ENCODE data around the gene FAM177B. TPM values are rescaled to one million over a fixed set of nuclear protein-coding genes. Genes with fewer than 3 reads are reported as not detected.

Gene FAM177B
- not detected for polyA plus RNA-seq (ENCODE audit: insufficient read length in 3 of 3)
- long read RNA-seq, donor 1, result 0 reads
- long read RNA-seq, donor 2, result 0 reads
- long read RNA-seq, donor 3, result 0 reads
- long read RNA-seq, donor 4, result 0 reads
- long read RNA-seq, donor 5, result 0 reads
- long read RNA-seq, donor 6, result 0 reads
- long read RNA-seq, donor 7, result 0 reads
- long read RNA-seq, donor 8, result 0 reads
- long read RNA-seq, donor 9, result 0 reads
- long read RNA-seq, donor 10, result 0 reads
- long read RNA-seq, donor 11, result 0 reads
- long read RNA-seq, donor 12, result 0 reads
- long read RNA-seq, donor 13, partial matches to known transcripts, result 5 of 5 reads
- long read RNA-seq, donor 13, other reads (novel, unspliced or antisense), result 0 of 5 reads
- long read RNA-seq, donor 14, result 0 reads
- long read RNA-seq, donor 15, result 0 reads
- long read RNA-seq, donor 16, result 0 reads

GRCh38 chr1:222736972-222737371 lies at the start of gene FAM177B:
FAM177B (plus strand) TSS chr1:222737202; CDS start chr1:222746546, 9,344 bp downstream.
- DNase-seq (ENCODE audit: extremely low read depth in 1 of 11, low read depth in 9 of 11, low spot score in 4 of 11), result no peak

GRCh38 chr1:222691016-222691415 lies 46.0 kb upstream of the FAM177B start:
- no peak for DNase-seq (ENCODE audit: extremely low read depth in 1 of 11, low read depth in 9 of 11, low spot score in 4 of 11)

DNA sequence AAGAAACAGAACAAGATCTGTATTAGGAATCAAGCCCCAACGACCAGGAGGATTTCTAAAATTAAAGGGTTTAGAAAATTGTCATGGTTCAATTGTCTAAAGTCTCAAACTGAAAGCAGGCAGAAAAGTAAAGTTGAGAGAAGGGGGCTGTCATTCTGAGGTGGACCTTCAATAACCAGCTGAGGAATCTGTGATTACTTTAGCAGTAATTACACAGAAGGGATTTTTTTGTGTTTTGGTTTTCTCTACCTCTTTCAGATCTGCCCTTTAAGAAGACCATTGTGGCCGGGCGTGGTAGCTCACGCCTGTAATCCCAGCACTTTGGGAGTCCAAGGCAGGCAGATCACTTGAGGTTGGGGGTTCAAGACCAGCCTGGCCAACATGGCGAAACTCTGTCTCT lies 42.1 kb upstream of the FAM177B start:
- no peak for DNase-seq (ENCODE audit: extremely low read depth in 1 of 11, low read depth in 9 of 11, low spot score in 4 of 11)

DNA sequence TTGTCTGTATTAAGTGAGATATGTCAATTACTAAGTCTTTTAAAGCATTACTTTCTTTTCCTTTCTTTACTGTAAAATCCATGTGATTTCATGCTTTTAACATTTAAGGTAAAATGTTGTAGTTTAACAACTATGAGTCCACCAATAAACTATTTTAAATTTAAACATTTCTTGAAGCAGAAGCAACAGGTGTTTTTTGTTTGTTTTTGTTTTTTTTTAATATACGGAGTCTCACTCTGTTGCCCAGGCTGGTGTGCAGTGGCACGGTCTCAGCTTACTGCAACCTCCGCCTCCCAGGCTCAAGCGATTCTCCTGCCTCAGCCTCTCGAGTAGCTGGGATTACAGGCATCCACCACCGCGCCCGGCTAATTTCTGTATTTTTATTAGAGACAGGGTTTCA lies 40.3 kb upstream of the FAM177B start:
- DNase-seq (ENCODE audit: extremely low read depth in 1 of 11, low read depth in 9 of 11, low spot score in 4 of 11), result no peak

- no peak for DNase-seq (ENCODE audit: extremely low read depth in 1 of 11, low read depth in 9 of 11, low spot score in 4 of 11)
Observed at GRCh38 chr1:222697203-222697602, 39.8 kb upstream of the FAM177B start.

- DNase-seq (ENCODE audit: extremely low read depth in 1 of 11, low read depth in 9 of 11, low spot score in 4 of 11), result no peak
Observed at GRCh38 chr1:222697826-222698225, 39.2 kb upstream of the FAM177B start.

- no peak for DNase-seq (ENCODE audit: extremely low read depth in 1 of 11, low read depth in 9 of 11, low spot score in 4 of 11)
Observed at GRCh38 chr1:222702210-222702609, 34.8 kb upstream of the FAM177B start.

- no peak for DNase-seq (ENCODE audit: extremely low read depth in 1 of 11, low read depth in 9 of 11, low spot score in 4 of 11)
Observed at GRCh38 chr1:222704260-222704659, 32.7 kb upstream of the FAM177B start.

DNA sequence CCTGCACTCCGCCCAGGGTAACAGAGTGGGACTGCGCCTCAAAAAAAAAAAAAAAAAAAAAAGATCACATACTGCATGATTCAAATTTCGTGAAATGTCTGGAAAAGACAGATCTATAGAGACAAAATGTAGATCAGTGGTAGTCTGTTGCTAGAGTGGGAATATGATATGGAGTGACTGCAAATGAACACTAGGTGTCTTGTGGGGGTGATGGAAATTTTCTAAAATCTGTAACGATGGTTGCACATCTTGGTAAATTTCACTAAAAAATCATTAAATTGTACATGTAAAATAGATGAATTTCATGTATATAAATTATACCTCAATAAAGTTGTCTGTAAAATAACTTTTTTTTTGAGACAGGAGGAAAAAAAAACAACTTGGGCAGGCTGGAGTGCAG lies 30.2 kb upstream of the FAM177B start:
- no peak for DNase-seq (ENCODE audit: extremely low read depth in 1 of 11, low read depth in 9 of 11, low spot score in 4 of 11)

GRCh38 chr1:222709700-222710153 lies 27.3 kb upstream of the FAM177B start:
- no peak for DNase-seq (ENCODE audit: extremely low read depth in 1 of 11, low read depth in 9 of 11, low spot score in 4 of 11)

DNA sequence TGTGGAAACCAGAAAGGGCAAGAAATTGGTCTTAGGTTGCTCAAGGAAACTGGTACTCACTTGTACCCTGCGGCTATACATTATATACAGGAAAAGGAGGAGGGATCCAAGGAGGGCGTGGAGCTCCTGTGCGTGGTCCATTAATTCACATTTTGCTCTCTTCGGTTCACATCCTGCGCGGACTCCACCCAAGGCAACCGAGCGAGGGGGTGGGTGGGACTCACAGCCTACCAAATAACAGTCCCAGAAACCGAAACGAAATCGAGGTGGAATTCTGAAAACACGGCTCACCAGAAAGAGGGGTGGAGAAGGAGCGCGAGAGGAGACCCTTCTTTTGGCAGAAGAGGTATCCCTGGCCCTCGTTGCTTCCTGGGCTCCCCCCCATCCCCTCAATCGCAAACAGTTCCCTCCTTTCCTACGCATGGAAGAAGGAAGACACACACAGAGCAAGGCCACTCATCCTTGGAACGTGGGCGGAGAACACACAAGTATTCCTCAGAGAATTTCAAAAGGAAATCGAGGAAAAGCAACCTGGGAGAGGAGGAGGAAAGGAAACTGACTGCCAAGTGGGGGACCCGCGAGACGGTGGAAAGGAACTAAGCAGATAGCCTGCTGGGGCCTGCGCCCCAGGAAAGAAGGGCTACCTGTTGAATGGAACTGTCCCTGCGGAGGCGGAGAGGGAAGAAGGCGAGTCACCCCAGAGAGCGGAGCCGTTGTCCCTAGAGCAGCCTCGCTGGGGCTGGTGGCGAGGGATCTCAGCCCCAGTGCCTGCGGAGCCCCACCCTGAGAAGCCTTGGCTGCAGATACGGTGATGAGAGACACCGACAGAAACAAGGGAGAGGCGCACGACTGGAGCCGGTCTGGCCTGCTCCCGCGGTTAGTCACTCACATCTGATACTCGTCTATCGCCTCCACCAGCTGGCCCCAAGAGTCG lies 25.4 kb upstream of the FAM177B start:
- peak in 9 of 11 donors; percentile 35 to 54 (median 47) for DNase-seq (ENCODE audit: extremely low read depth in 1 of 11, low read depth in 9 of 11, low spot score in 4 of 11)

DNA sequence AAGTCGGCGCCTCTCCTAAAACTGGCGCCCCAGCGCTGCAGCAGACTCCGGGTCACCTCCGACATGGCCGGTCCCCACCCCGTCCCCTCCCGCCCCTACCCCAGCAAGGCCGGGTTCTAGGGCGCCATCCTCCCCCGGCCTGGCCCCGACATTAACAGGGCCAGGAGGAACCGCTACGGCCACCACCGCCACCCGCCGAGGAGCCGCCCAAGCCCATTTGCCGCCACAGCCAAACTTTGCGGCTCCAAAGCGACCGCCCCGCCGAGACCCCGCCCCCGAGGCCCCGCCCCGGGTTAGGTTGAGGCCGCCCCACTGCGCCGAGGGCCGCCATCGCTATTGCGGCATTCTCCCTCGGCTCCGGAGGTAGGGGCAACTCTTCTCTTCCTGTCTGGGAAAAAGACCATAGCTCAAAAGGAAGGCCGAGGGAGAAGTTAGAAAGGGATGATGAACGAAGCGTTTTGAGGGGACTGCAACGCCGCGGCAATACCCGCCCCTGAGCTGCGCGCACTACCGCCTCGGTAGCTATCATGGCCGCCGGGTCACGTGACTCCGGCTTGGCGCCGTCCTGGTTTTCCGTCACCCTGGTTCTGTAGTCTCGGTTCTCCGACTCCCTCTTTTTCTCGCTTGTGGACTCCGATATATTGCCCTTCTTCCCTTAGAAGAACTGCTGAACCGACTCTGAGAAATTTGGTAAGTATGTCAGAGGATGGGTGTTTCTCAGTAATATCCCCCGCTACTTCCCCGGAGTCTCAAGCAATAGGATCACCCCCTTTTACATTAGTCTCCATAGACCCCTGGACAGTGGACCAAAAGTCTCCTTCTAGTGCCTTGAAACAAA lies 24.5 kb upstream of the FAM177B start, which contains the start of the genes AIDA and BROX:
AIDA (minus strand) TSS at position 239 of the 838 bp plus-strand sequence; CDS start at position 65, 174 bp downstream.
BROX (plus strand) TSS at position 312 of the 838 bp plus-strand sequence. CDS start 3,136 bp downstream, outside the sequence.
- peak; percentile 64 to 88 (median 85) for DNase-seq (ENCODE audit: extremely low read depth in 1 of 11, low read depth in 9 of 11, low spot score in 4 of 11)

DNA sequence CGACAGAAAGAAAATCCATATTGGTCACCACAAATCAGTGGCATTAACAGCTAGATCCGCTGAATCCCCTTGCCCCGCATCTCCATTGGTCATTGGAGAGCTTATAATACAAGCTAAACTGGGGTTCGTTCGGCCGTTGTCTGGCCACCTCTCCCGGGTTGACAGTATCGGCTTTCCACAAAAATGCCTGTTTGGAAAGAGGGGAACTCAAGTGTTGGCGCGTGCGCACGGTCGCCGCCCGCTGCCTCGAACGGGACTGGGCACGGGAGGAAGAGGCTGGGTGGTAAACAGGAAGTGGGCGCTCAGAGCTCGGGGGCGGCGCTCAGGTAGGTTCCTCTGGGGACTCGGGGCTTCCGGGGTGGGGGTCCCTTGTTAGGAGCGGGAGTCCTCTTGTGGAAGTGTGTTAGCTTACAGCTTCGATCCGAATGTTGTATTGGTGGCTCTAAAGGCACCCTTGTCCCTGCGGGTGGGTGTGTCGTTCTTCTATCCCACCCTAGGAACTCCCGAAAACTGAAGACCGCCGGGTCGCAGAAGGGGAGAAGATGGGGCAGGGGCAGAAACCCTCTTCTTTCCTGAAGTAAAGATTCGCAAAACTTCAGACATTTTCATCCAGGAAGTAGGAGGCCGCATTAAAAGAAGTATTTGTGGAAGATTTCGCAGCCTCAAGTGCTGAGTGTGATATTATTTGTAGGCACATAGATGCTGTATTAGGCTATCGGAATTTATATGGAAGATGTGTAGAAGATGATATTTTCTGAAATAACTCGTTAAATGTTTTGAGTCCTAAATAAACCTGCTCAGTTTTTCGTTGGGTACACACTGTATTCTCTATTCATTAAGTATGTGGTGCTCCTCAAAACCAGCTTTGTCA lies 23.7 kb upstream of the FAM177B start:
- peak; percentile 84 to 96 (median 92) for DNase-seq (ENCODE audit: extremely low read depth in 1 of 11, low read depth in 9 of 11, low spot score in 4 of 11)

DNA sequence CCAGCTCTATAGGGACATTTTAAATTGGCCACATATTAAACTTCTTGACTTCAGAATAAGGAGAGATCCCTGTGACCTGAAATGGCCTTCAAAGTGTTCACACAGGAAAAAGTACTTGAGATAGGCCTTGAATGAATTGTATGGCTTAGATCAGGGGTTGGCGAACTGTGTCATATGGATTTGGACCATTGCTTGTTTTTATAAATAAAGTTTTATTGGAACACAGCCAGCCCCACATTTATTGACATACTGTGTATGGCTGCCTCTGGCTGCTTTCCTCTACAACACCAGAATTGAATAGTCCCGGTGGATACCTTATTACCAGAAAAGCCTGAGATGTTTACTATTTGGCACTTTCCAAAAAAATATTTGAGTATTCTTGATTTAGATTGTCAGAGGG lies 20.6 kb upstream of the FAM177B start:
- no peak for DNase-seq (ENCODE audit: extremely low read depth in 1 of 11, low read depth in 9 of 11, low spot score in 4 of 11)

DNA sequence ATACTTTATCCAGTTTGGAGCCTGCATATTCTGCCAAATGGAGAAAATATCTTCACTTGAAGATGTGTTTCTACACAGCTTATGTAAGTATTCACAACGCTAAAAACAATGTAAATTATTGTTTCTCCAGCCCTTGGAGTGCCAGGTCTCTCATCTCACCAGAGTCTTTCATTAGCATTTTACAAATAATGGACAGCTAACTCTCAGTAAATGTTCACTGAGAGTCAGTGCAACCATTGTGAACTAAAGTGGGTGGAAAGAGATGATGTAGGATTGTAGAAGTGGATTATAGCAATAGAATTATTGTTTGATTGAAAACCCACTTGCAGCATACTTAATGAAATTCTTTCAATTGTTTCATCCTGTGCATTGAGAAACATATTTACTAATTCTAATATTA lies 8.3 kb upstream of the FAM177B start:
- DNase-seq (ENCODE audit: extremely low read depth in 1 of 11, low read depth in 9 of 11, low spot score in 4 of 11), result no peak

DNA sequence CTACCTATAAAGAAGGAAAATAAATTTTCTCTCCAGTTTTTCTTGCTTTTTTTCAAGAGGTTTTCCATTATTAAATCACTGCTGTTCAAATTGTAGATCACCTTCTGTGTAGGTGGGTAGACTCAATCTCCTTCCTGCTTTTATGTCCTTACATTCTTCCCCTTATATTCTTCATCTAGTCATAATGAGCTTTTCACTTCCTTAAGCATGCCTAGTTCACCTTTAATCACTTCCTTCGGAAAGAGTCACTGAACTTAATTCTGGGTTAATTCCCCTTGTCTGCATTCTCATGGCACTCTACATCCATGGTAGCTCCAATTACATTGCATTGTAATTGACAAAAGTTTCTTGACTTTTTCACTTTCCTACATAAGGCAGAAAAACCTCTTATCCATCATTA lies 6.1 kb upstream of the FAM177B start:
- no peak for DNase-seq (ENCODE audit: extremely low read depth in 1 of 11, low read depth in 9 of 11, low spot score in 4 of 11)

DNA sequence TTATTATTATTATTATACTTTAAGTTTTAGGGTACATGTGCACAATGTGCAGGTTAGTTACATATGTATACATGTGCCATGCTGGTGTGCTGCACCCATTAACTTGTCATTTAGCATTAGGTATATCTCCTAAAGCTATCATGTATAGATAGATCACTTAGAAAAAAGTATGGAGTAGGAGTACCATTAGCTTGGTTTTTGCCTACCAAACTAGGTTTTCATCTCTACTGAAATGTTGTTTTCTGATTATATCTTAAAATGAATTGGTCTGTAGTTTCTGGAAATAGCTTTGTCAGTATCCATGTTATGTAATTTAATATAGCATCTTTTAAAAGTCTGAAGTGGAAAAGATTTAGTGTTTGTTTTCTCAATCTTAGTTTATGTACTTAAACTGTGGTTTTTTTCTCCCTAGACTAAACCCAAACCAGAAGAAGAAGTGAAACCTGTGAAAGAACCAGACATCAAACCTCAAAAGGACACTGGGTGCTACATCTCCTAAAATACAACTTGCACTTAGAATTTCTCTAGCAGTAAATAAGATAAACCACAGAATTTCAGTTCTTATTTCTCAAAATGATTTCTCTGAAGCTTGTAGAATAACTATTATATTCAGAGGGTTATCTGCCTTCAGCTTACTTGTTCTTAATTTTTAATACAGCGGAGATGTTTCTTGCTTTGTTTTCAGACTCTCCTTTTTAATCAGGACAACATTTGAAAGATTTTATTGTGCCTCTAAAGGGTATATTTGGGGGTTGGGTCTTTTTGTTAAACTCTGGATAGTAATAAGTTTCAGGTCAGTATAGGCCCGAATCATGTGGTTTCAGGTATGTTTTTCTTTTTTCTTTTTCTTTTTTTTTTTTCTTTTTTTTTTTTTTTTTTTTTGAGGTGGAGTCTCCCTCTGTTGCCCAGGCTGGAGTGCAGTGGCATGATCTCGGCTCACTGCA lies 4.5 kb upstream of the FAM177B start:
- no peak for DNase-seq (ENCODE audit: extremely low read depth in 1 of 11, low read depth in 9 of 11, low spot score in 4 of 11)
